SK-N-SH (cell line): ENCODE data around the gene PYCARD.

ENCODE experiments used
- CTCF ChIP-seq: fragments of 200-600 bp; sonication (generic); IDR thresholded peaks from 2 replicates; pipeline ENCODE4 v1.6.1; 2017; ENCODE audit warnings: antibody characterized with exemption, mild to moderate bottlenecking, moderate library complexity
- GATA2 ChIP-seq: sonication (generic); formaldehyde crosslinking; IDR thresholded peaks from 2 replicates; pipeline ENCODE4 v1.5.0; 2020; ENCODE audit warnings: mild to moderate bottlenecking, missing genetic modification reagents
- POLR2AphosphoS5 ChIP-seq: IDR thresholded peaks from 2 replicates; pipeline ENCODE4 v1.6.1; 2012; ENCODE audit warnings: low read depth, low read length
- RAD21 ChIP-seq: IDR thresholded peaks from 2 replicates; pipeline ENCODE4 v1.6.1; 2012; ENCODE audit warnings: mild to moderate bottlenecking, low read length

- no peak for TF ChIP-seq POLR2AphosphoS5
- TF ChIP-seq CTCF = no peak
- no peak for TF ChIP-seq GATA2 (CRISPR knock-in tag)
- TF ChIP-seq RAD21 = no peak
These were observed 33.7 kb downstream of the PYCARD start for GRCh38 chr16:31168848-31169247.
